GF-D8 (cell line): ENCODE results near the gene BABAM2.

Experiments
- DNase-seq: peaks from one replicate; lab custom pipeline; 2025; lab: John Stamatoyannopoulos, UW

BABAM2 gene

DNA sequence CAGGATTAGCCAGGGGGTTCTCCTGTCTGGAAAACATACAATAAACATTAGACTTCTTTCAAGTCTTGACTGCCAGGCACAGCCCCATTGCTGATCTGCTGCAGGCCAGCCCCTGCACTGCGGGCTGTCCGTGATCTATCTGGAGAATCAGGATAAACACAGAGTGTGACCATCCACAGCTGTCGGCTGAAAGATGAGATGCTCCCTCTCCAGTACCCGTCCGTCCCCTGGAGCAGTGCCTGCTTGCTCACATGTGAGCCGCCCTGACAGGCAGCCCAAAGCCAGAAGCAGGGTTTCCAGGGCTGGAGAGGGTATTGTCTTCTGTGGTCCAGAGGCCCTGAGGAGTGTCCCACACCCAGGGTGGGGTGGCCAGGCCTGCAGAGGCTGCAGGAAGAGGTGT lies 456.1 kb downstream of the BABAM2 start:
- no peak for DNase-seq

GRCh38 chr2:28347193-28347592 lies 456.7 kb downstream of the BABAM2 start:
- no peak for DNase-seq

- no peak for DNase-seq
Observed at GRCh38 chr2:28347596-28347995, 457.1 kb downstream of the BABAM2 start.

DNA sequence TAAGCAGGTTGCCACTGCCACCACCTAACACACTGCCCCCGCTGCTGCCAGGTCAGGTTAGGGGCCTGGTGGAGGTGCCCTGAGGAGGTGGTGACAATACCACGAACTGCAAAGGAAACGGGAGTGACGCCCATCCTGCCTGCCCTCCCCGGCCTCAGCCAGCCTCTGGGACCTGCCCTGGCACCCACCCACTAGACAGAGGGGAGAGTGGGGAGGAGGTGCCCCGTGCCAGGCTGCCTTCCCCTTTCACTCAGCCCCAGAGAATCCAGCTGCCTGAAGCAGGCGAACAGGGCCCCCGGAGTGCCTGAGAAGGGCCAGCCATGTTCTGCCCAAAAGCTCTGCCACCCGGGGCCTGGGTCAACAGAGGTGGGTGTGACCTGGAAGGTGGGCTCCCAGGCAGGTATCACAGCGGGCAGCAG lies 457.6 kb downstream of the BABAM2 start:
- DNase-seq = no peak

DNA sequence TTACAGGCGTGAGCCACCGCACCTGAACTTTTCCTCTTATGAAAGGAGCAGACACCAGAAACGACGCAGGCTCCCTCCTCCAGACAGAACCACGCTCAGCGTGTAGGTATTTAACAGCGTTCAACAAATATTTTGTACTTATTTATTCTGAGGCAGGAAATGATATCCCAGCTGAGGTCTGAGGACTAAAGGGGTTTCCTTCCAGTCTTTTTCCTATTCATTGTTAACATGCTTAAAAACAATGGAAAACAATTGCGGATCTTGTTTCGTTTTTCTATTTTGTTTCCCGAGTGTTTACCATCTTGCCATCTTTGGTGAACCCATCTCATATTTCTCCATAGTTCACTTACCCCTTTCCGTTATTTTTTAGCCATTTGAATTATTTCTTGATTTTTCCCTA lies 458.4 kb downstream of the BABAM2 start:
- no peak for DNase-seq

GRCh38 chr2:28349546-28350165 lies 459.1 kb downstream of the BABAM2 start:
- DNase-seq = no peak

- DNase-seq = no peak
Observed at GRCh38 chr2:28350196-28350595, 459.7 kb downstream of the BABAM2 start.

GRCh38 chr2:28350791-28351285 lies 460.3 kb downstream of the BABAM2 start:
- DNase-seq = no peak

GRCh38 chr2:28351621-28352020 lies 461.1 kb downstream of the BABAM2 start:
- DNase-seq = no peak

- no peak for DNase-seq
Observed at GRCh38 chr2:28352104-28352503, 461.6 kb downstream of the BABAM2 start.

GRCh38 chr2:28352610-28353195 lies 462.2 kb downstream of the BABAM2 start:
- no peak for DNase-seq

GRCh38 chr2:28354920-28355520 lies 464.5 kb downstream of the BABAM2 start:
- DNase-seq = no peak

GRCh38 chr2:28355521-28356094 lies 465.1 kb downstream of the BABAM2 start:
- no peak for DNase-seq

- DNase-seq = no peak
Observed at GRCh38 chr2:28356095-28356911, 465.8 kb downstream of the BABAM2 start.

- DNase-seq = no peak
Observed at GRCh38 chr2:28357055-28357454, 466.5 kb downstream of the BABAM2 start.

DNA sequence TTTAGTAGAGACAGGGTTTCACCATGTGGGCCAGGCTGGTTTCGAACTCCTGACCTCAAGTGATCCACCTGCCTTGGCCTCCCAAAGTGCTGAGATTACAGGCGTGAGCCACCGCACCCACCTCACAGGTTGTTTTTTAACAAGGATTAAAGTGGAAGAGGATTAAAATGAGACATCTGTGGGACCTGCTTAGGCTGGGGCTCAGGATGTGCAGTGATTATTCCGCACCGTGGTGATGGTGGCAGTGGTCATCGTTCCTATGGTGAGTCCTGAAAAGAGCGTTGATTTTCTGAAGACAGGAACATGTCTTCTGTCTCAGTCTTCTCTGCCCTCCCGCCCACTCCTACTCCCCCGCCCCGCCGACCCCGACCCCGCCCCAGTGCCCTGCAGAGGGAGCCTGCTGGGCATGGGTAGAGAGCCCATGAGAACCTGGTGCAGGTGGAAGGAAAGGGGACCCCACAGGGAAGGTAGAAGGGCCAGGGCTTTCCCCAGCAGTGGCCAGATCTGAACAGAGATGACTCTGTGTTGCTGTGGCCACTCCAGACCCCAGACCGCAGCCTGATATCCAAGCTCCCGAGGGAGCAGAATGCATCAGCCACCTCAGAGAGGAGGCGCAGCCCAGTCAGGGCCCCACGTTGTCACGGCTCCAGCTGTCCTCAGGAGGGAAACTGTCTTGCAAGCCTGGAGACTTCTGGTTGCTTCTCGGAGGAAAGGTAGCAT lies 467.6 kb downstream of the BABAM2 start:
- DNase-seq = peak; percentile 7

DNA sequence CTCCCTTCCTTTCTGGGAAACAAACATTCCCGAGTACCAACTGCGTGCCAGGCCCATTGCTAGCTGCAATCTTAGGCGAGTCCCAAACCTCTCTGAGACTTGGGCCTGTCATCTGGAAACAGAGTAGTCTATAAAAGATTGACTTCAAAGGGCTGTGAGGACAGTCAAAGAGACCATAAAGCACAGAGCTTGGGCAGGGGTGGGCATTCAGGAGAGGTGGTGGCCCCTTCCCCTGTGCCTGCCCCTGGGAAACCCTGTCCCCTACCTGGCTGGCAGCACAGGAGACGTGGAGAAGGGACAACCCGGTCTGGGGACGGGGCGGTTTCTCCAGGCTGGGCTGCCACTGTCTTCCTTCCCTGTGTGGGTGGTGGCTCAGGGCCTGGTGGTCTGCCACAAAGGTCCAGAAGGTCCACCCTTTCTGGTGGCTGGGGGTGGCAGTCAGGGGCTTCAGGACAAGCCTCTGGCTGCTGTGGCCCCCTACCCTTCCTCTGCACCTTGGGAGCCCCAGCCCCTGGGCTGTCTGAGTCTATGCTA lies 468.2 kb downstream of the BABAM2 start:
- no peak for DNase-seq

- peak; percentile 87 for DNase-seq
Observed at GRCh38 chr2:28359222-28360057, 468.9 kb downstream of the BABAM2 start.

DNA sequence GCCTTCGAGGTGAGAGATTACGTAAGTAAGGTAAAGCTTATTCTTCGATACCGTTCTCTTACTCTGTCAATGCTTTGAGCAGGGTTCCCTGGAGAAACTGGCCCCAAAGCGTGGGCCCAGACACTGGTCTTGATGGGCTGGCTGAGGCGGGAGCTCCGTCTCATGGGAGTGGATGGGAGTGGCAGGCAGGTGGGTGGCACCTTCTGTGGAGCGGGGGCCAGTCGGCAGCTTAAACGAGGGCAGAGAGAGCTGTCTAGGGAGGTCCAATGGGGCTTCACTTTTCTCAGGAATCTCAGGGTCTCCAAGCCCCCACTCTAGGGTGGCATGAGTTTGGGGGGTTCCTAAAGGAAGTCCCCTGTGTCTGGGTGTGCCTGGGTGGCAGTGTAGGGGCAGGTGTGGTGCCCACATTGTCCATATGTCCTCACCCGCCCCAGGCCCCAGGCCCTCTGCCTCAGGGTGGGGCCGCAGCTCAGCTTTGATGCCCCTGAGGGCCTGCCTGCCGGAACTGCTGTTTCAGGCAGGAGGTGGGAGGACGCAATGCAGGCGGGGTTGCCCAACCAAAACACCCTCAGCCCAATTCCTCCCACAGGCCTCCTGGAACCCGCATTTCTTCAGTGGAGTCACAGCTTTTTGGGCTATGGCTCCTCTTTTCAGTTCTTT lies 469.7 kb downstream of the BABAM2 start:
- DNase-seq = peak; percentile 62
